Retinal pigment epithelial cell (primary cell): Measurements from ENCODE around the gene HMGB4.

Experiments used
- DNase-seq: peaks from one replicate; pipeline ENCODE4 v3.0.0-alpha.2; 2010; ENCODE audit warnings: low read depth
- H3K4me3 ChIP-seq: 2 replicates; pipeline ENCODE4 v1.5.1; 2011; ENCODE audit warnings: mild to moderate bottlenecking, low read length, control low read depth, moderate library complexity
- CTCF ChIP-seq: conservative IDR thresholded peaks from 2 replicates; pipeline ENCODE4 v1.5.1; 2011; ENCODE audit warnings: low read depth, low read length, control low read depth, inconsistent platforms

The HMGB4 gene

GRCh38 chr1:33842348-33842747 lies 21.5 kb upstream of the HMGB4 start:
- no peak overlapping the region for H3K4me3 ChIP-seq
- no peak for DNase-seq
- TF ChIP-seq CTCF, result no peak

GRCh38 chr1:33844166-33844565 lies 19.7 kb upstream of the HMGB4 start:
- no peak for DNase-seq
- no peak overlapping the region for H3K4me3 ChIP-seq
- no peak for TF ChIP-seq CTCF

GRCh38 chr1:33846861-33847260 lies 17.0 kb upstream of the HMGB4 start:
- DNase-seq, result no peak
- H3K4me3 ChIP-seq, result no peak overlapping the region
- TF ChIP-seq CTCF, result no peak

- no peak overlapping the region for H3K4me3 ChIP-seq
- no peak for TF ChIP-seq CTCF
- DNase-seq, result no peak
Measured at GRCh38 chr1:33848205-33848937, 15.5 kb upstream of the HMGB4 start.

- no peak for DNase-seq
Measured at GRCh38 chr1:33849211-33849610, 14.7 kb upstream of the HMGB4 start.

GRCh38 chr1:33850481-33850880 lies 13.4 kb upstream of the HMGB4 start:
- no peak overlapping the region for H3K4me3 ChIP-seq
- no peak for DNase-seq
- TF ChIP-seq CTCF, result no peak

More at GRCh38 chr1:33849211-33849610, 14.7 kb upstream of the HMGB4 start:
- no peak for TF ChIP-seq CTCF
- H3K4me3 ChIP-seq, result no peak overlapping the region

- no peak for DNase-seq
- H3K4me3 ChIP-seq, result no peak overlapping the region
- TF ChIP-seq CTCF, result no peak
Measured at GRCh38 chr1:33852711-33853110, 11.2 kb upstream of the HMGB4 start.
